Measurements from ENCODE around the gene CEP192.

CEP192 gene

GRCh38 chr18:13173578-13174145, 182.5 kb downstream of the CEP192 start:
- Histone ChIP-seq H3K4me3 (replicated peaks; ENCODE audit: insufficient read depth, low read length) (no peak overlapping the region), H3K27me3 (ENCODE audit: insufficient read depth, poor library complexity, severe bottlenecking) (peaks cover 5% of the 10 kb centered on the region), H3K27ac (replicated peaks) (no peak overlapping the region)
- no peak for DNase-seq (ENCODE audit: low read depth in 1 of 2, low spot score in 1 of 2)
- TF ChIP-seq SPI1 (IDR thresholded peaks at IDR 0.05; ENCODE audit: borderline replicate concordance, low read depth) (no peak), POLR2AphosphoS5 (IDR thresholded peaks at IDR 0.05; ENCODE audit: low read depth) (no peak), CTCF (IDR thresholded peaks at IDR 0.05; ENCODE audit: insufficient read depth, low read length) (no peak), REST (IDR thresholded peaks at IDR 0.05; ENCODE audit: insufficient replicate concordance, low read depth) (no peak), GABPA (IDR thresholded peaks at IDR 0.05; ENCODE audit: low read depth) (no peak)

All from HL-60 (cell line).